ENCODE data around the gene TIMM10B. TPM values are rescaled to one million over a fixed set of nuclear protein-coding genes. Genes with fewer than 3 reads are reported as not detected.

The TIMM10B gene
- total and polyA plus RNA-seq, 9 of the 15 experiments (the other 6 are each of a cell fraction or from before 2014, with no cell fraction given), result 43.2 to 163 (median 57.0) TPM

- no peak overlapping the region for H3K4me3 ChIP-seq
- CTCF ChIA-PET (ENCODE audit: low intra/inter-chr PET ratio), result no interaction called here
- TF ChIP-seq KDM5B (IDR thresholded peaks at IDR 0.05; ENCODE audit: insufficient replicate concordance, low read depth, low read length) (peak; percentile 30), ZNF586 (CRISPR knock-in tag; conservative IDR thresholded peaks at IDR 0.05) (no peak), TAF15 (IDR thresholded peaks at IDR 0.05; ENCODE audit: low read depth, low read length) (no peak), PHF20 (IDR thresholded peaks at IDR 0.05; ENCODE audit: partially characterized antibody) (no peak), POLR2AphosphoS2 (IDR thresholded peaks at IDR 0.05; ENCODE audit: low read length) (0 out of 2 replicates have a peak, but pooled peaks have one; percentile 15), BRF2 (IDR thresholded peaks at IDR 0.05; ENCODE audit: borderline replicate concordance, insufficient read depth, insufficient read length) (no peak), RBM14 (IDR thresholded peaks at IDR 0.05; ENCODE audit: borderline replicate concordance, insufficient read depth, low read depth, low read length) (no peak), ZNF263 (CRISPR knock-in tag; IDR thresholded peaks at IDR 0.05; ENCODE audit: borderline replicate concordance) (no peak), POLR2A (conservative IDR thresholded peaks at IDR 0.05) (0 out of 2 replicates have a peak, but pooled peaks have one; percentile 59), TEAD1 (CRISPR knock-in tag; IDR thresholded peaks at IDR 0.05) (0 out of 4 replicates have a peak, but pooled peaks of 1 of the 2 experiments have one; percentile 34), U2AF2 (optimal IDR thresholded peaks at IDR 0.05; ENCODE audit: low read depth, low read length) (no peak), ZBTB33 (CRISPR knock-in tag; IDR thresholded peaks at IDR 0.05) (no peak), MYNN (IDR thresholded peaks at IDR 0.05) (no peak), MYNN (CRISPR knock-in tag; IDR thresholded peaks at IDR 0.05) (no peak), MLLT1 (IDR thresholded peaks at IDR 0.05) (no peak), POLR2G (IDR thresholded peaks at IDR 0.05; ENCODE audit: low read depth, low read length) (no peak), LCOR (CRISPR knock-in tag; IDR thresholded peaks at IDR 0.05) (0 out of 2 replicates have a peak, but pooled peaks have one; percentile 2), ZSCAN32 (CRISPR knock-in tag; IDR thresholded peaks at IDR 0.05) (no peak)
Observed at GRCh38 chr11:6474806-6475500, 6.3 kb upstream of the TIMM10B start.

More at GRCh38 chr11:6474806-6475500, 6.3 kb upstream of the TIMM10B start:
- Histone ChIP-seq H3K9me3 (replicated peaks; ENCODE audit: control insufficient read depth, insufficient read depth, low read depth, low read length) (no peaks in the 10 kb centered on the region), H3K27ac (ENCODE audit: extremely low read depth, low read depth, low read length) (no peak overlapping the region), H3K4me1 (replicated peaks in 1 of 2; ENCODE audit: control insufficient read depth in 2 of 2, insufficient read depth in 2 of 2, low read length in 2 of 2) (peaks cover 15 to 16% of the 10 kb centered on the region in 2 experiments; a peak in 4 of 5 replicates), H3K79me2 (ENCODE audit: control insufficient read depth, insufficient read depth, low read length) (peaks cover 12% of the 10 kb centered on the region), H3K4me2 (ENCODE audit: insufficient read depth, low read length) (0 out of 2 replicates have a peak overlapping the region, but pooled peaks have one; percentile 72), H2AFZ (ENCODE audit: low read depth, low read length) (no peak overlapping the region), H3K27me3 (ENCODE audit: control insufficient read depth in 2 of 2, insufficient read depth in 2 of 2, low read length in 2 of 2) (no peaks in the 10 kb centered on the region), H3K36me3 (ENCODE audit: control insufficient read depth, insufficient read depth, low read length) (peaks cover 39% of the 10 kb centered on the region; the same call in 2 of the 3 replicates), H3K9ac (ENCODE audit: insufficient read depth in 1 of 2, low read depth in 2 of 2, low read length in 2 of 2) (no peak overlapping the region), H3K9me1 (ENCODE audit: control insufficient read depth, insufficient read depth, low read length) (no peaks in the 10 kb centered on the region), H4K20me1 (replicated peaks; ENCODE audit: control insufficient read depth, insufficient read depth, low read length) (no peaks in the 10 kb centered on the region)
- POLR2A ChIA-PET, result interaction anchor here (0.7 to 2.7 kb wide), 6 partner anchors 9 to 969 kb away, joined by 3 to 12 read pairs (median 5); partner anchors contain the start of gene DNHD1
- 57% methylated on average over 3 of the region's 3 CpGs for WGBS (ENCODE audit: insufficient coverage, low coverage, missing lambda C conversion rate)
- DNase-seq (ENCODE audit: extremely low read depth in 1 of 4, low spot score in 3 of 4) (peak in 1 of 4 experiments; percentile 12), ATAC-seq (peak; percentile 2; the same call in 2 of the 3 replicates), FAIRE-seq (no peak)
- BruUV-seq (replicated peaks), result no TSS peak
- intact Hi-C loops (cut with micrococcal nuclease), result loop anchor here (2.0 kb wide), 1 partner anchor 128 kb away; the partner anchor contains the start of genes ILK and RRP8
- in situ Hi-C loops (cut with MboI), result no loop called here
